ENCODE data around the gene MYPOP. TPM values are rescaled to one million over a fixed set of nuclear protein-coding genes. Genes with fewer than 3 reads are reported as not detected.
A peak's percentile ranks its signal among the peaks of the same experiment; 100 is the strongest.

MYPOP gene
- total and polyA plus RNA-seq, 10 of the 15 experiments (the other 5 are each of a cell fraction or from before 2014, with no cell fraction given) = 0.47 to 9.4 (median 1.4) TPM

DNA sequence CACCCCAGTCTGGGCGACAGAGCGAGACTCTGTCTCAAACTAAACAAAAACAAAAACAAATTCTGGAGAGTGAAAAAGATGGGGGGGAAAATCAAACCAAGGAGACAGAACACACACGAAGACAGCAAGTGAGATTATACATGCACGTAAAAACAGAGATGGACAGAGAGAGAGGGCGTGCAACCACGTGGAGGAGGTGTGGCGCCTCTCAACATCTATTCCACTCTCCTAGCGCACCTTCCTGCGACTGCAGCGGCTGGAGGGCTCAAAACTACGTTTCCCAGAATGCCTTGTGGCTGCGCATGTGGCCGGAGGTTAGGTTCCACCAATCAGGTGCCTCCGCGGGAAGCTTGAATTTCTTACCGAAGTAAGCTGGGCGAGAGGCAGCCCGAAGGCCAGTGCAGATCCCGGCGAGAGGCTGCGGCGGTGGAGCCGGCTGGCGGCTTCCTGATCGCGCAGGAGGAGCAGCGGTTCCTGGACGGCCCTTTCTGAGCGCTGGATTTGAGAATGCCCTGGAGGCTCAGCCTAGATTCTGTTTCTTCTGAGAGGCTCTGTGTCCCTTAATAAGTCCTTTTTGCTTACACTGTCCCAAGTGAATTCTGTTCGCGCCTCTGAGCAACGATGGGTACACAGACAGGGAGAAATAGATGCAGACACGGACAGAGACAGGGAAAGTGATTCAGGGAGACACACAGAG is 25.3 kb upstream of the MYPOP start (continued):
- TF ChIP-seq, protein P1, sequence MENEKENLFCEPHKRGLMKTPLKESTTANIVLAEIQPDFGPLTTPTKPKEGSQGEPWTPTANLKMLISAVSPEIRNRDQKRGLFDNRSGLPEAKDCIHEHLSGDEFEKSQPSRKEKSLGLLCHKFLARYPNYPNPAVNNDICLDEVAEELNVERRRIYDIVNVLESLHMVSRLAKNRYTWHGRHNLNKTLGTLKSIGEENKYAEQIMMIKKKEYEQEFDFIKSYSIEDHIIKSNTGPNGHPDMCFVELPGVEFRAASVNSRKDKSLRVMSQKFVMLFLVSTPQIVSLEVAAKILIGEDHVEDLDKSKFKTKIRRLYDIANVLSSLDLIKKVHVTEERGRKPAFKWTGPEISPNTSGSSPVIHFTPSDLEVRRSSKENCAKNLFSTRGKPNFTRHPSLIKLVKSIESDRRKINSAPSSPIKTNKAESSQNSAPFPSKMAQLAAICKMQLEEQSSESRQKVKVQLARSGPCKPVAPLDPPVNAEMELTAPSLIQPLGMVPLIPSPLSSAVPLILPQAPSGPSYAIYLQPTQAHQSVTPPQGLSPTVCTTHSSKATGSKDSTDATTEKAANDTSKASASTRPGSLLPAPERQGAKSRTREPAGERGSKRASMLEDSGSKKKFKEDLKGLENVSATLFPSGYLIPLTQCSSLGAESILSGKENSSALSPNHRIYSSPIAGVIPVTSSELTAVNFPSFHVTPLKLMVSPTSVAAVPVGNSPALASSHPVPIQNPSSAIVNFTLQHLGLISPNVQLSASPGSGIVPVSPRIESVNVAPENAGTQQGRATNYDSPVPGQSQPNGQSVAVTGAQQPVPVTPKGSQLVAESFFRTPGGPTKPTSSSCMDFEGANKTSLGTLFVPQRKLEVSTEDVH (IDR thresholded peaks at IDR 0.05; ENCODE audit: low read depth, partially characterized antibody) = no peak
- TF ChIP-seq MEF2A (IDR thresholded peaks at IDR 0.05; ENCODE audit: insufficient read depth, low read depth, low read length) (no peak), ATF7 (IDR thresholded peaks at IDR 0.05; ENCODE audit: low read depth) (no peak), SP1 (IDR thresholded peaks at IDR 0.05; ENCODE audit: low read depth, low read length) (peak; percentile 95), YBX1 (IDR thresholded peaks at IDR 0.05) (no peak), KDM1A (IDR thresholded peaks at IDR 0.05; ENCODE audit: borderline replicate concordance) (no peak), KLF5 (IDR thresholded peaks at IDR 0.05; ENCODE audit: partially characterized antibody) (peak; percentile 54), STAT3 (IDR thresholded peaks at IDR 0.05; ENCODE audit: low read depth, low read length) (no peak), KAT2A (conservative IDR thresholded peaks at IDR 0.05; ENCODE audit: control insufficient read depth, low read depth, low read length) (no peak), NR2C1 (IDR thresholded peaks at IDR 0.05) (peak; percentile 92), GABPA (IDR thresholded peaks at IDR 0.05; ENCODE audit: low read depth) (peak; percentile 71; the same call in 1 of the 2 replicates), NRF1 (conservative IDR thresholded peaks at IDR 0.05; ENCODE audit: low read depth, low read length) (peak; percentile 30; the same call in 1 of the 2 replicates)
- TF ChIP-seq, protein P2, sequence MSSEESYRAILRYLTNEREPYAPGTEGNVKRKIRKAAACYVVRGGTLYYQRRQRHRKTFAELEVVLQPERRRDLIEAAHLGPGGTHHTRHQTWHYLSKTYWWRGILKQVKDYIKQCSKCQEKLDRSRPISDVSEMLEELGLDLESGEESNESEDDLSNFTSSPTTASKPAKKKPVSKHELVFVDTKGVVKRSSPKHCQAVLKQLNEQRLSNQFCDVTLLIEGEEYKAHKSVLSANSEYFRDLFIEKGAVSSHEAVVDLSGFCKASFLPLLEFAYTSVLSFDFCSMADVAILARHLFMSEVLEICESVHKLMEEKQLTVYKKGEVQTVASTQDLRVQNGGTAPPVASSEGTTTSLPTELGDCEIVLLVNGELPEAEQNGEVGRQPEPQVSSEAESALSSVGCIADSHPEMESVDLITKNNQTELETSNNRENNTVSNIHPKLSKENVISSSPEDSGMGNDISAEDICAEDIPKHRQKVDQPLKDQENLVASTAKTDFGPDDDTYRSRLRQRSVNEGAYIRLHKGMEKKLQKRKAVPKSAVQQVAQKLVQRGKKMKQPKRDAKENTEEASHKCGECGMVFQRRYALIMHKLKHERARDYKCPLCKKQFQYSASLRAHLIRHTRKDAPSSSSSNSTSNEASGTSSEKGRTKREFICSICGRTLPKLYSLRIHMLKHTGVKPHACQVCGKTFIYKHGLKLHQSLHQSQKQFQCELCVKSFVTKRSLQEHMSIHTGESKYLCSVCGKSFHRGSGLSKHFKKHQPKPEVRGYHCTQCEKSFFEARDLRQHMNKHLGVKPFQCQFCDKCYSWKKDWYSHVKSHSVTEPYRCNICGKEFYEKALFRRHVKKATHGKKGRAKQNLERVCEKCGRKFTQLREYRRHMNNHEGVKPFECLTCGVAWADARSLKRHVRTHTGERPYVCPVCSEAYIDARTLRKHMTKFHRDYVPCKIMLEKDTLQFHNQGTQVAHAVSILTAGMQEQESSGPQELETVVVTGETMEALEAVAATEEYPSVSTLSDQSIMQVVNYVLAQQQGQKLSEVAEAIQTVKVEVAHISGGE (CRISPR knock-in tag; IDR thresholded peaks at IDR 0.05) = no peak
- TF ChIP-seq, protein P3, sequence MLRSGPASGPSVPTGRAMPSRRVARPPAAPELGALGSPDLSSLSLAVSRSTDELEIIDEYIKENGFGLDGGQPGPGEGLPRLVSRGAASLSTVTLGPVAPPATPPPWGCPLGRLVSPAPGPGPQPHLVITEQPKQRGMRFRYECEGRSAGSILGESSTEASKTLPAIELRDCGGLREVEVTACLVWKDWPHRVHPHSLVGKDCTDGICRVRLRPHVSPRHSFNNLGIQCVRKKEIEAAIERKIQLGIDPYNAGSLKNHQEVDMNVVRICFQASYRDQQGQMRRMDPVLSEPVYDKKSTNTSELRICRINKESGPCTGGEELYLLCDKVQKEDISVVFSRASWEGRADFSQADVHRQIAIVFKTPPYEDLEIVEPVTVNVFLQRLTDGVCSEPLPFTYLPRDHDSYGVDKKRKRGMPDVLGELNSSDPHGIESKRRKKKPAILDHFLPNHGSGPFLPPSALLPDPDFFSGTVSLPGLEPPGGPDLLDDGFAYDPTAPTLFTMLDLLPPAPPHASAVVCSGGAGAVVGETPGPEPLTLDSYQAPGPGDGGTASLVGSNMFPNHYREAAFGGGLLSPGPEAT (IDR thresholded peaks at IDR 0.05; ENCODE audit: low read depth) = peak; percentile 80
- TF ChIP-seq, protein P4, sequence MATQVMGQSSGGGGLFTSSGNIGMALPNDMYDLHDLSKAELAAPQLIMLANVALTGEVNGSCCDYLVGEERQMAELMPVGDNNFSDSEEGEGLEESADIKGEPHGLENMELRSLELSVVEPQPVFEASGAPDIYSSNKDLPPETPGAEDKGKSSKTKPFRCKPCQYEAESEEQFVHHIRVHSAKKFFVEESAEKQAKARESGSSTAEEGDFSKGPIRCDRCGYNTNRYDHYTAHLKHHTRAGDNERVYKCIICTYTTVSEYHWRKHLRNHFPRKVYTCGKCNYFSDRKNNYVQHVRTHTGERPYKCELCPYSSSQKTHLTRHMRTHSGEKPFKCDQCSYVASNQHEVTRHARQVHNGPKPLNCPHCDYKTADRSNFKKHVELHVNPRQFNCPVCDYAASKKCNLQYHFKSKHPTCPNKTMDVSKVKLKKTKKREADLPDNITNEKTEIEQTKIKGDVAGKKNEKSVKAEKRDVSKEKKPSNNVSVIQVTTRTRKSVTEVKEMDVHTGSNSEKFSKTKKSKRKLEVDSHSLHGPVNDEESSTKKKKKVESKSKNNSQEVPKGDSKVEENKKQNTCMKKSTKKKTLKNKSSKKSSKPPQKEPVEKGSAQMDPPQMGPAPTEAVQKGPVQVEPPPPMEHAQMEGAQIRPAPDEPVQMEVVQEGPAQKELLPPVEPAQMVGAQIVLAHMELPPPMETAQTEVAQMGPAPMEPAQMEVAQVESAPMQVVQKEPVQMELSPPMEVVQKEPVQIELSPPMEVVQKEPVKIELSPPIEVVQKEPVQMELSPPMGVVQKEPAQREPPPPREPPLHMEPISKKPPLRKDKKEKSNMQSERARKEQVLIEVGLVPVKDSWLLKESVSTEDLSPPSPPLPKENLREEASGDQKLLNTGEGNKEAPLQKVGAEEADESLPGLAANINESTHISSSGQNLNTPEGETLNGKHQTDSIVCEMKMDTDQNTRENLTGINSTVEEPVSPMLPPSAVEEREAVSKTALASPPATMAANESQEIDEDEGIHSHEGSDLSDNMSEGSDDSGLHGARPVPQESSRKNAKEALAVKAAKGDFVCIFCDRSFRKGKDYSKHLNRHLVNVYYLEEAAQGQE (IDR thresholded peaks at IDR 0.05; ENCODE audit: low read depth, low read length) = no peak
- TF ChIP-seq, protein P5, sequence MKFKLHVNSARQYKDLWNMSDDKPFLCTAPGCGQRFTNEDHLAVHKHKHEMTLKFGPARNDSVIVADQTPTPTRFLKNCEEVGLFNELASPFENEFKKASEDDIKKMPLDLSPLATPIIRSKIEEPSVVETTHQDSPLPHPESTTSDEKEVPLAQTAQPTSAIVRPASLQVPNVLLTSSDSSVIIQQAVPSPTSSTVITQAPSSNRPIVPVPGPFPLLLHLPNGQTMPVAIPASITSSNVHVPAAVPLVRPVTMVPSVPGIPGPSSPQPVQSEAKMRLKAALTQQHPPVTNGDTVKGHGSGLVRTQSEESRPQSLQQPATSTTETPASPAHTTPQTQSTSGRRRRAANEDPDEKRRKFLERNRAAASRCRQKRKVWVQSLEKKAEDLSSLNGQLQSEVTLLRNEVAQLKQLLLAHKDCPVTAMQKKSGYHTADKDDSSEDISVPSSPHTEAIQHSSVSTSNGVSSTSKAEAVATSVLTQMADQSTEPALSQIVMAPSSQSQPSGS (IDR thresholded peaks at IDR 0.05; ENCODE audit: low read length) = no peak

Data from GM12878 (cell line).